WTC11 (cell line): ENCODE measurements around the gene CCDC116.
"Not testable (repeated sequence)": the region's sequence is repeated elsewhere in the genome, so short reads cannot be mapped to it uniquely, and the experiment has no call there.

ENCODE experiments used
- CREB1 ChIP-seq: sonication (generic); formaldehyde crosslinking; IDR thresholded peaks from 2 replicates; pipeline ENCODE4 v1.8.0; 2023; ENCODE audit warnings: mild to moderate bottlenecking, missing genetic modification reagents
- FOXP4 ChIP-seq: sonication (generic); formaldehyde crosslinking; IDR thresholded peaks from 2 replicates; pipeline ENCODE4 v1.8.0; 2022; ENCODE audit warnings: mild to moderate bottlenecking, missing genetic modification reagents
- JUN ChIP-seq: sonication (generic); formaldehyde crosslinking; IDR thresholded peaks from 2 replicates; pipeline ENCODE4 v1.8.0; 2023; ENCODE audit warnings: mild to moderate bottlenecking, missing genetic modification reagents
- NR2C2 ChIP-seq: sonication (generic); formaldehyde crosslinking; IDR thresholded peaks from 2 replicates; pipeline ENCODE4 v1.8.0; 2022; ENCODE audit warnings: mild to moderate bottlenecking, missing genetic modification reagents
- TCF7 ChIP-seq: sonication (generic); formaldehyde crosslinking; IDR thresholded peaks from 2 replicates; pipeline ENCODE4 v1.8.0; 2022; ENCODE audit warnings: mild to moderate bottlenecking, low read depth, missing genetic modification reagents, moderate library complexity
- ZNF138 ChIP-seq: sonication (generic); formaldehyde crosslinking; conservative IDR thresholded peaks from 2 replicates; pipeline ENCODE4 v1.8.1; 2022; ENCODE audit warnings: mild to moderate bottlenecking, moderate library complexity, missing genetic modification reagents
- ZNF423 ChIP-seq: fragments of 250-450 bp; sonication (Bioruptor Pico); IDR thresholded peaks from 2 replicates; pipeline ENCODE4 v2.1.2; 2022; ENCODE audit warnings: mild to moderate bottlenecking, moderate library complexity
- TF ChIP-seq, protein P1 (sequence below): fragments of 200-600 bp; IDR thresholded peaks from 2 replicates; pipeline ENCODE4 v1.8.0; 2022; ENCODE audit warnings: antibody characterized with exemption
- TF ChIP-seq, protein P2 (sequence below): sonication (generic); formaldehyde crosslinking; IDR thresholded peaks from 2 replicates; pipeline ENCODE4 v1.8.1; 2023; ENCODE audit warnings: mild to moderate bottlenecking, missing genetic modification reagents, moderate library complexity
- TF ChIP-seq, protein P3 (sequence below): sonication (generic); formaldehyde crosslinking; IDR thresholded peaks from 2 replicates; pipeline ENCODE4 v1.8.1; 2023; ENCODE audit warnings: mild to moderate bottlenecking, missing genetic modification reagents, borderline replicate concordance
- TF ChIP-seq, protein P4 (sequence below): sonication (generic); formaldehyde crosslinking; conservative IDR thresholded peaks from 2 replicates; pipeline ENCODE4 v1.8.1; 2023; ENCODE audit warnings: mild to moderate bottlenecking, low read depth, missing genetic modification reagents, moderate library complexity

DNA sequence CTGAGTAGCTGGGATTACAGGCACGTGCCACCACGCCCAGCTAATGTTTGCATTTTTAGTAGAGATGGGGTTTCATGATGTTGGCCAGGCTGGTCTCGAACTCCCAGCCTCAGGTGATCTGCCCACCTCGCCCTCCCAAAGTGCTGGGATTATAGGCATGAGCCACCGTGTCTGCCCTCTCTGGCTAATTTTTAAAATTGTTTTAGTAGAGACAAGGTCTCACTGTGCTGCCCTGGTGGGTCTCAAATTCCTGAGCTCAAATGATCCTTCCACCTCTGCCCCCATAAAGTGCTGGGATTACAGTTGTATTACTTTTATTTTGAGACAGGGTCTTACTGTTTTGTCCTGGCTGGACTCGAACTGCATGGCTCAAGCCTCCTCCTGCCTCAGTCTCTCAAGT lies 13.0 kb downstream of the CCDC116 start:
- TF ChIP-seq, protein P1, sequence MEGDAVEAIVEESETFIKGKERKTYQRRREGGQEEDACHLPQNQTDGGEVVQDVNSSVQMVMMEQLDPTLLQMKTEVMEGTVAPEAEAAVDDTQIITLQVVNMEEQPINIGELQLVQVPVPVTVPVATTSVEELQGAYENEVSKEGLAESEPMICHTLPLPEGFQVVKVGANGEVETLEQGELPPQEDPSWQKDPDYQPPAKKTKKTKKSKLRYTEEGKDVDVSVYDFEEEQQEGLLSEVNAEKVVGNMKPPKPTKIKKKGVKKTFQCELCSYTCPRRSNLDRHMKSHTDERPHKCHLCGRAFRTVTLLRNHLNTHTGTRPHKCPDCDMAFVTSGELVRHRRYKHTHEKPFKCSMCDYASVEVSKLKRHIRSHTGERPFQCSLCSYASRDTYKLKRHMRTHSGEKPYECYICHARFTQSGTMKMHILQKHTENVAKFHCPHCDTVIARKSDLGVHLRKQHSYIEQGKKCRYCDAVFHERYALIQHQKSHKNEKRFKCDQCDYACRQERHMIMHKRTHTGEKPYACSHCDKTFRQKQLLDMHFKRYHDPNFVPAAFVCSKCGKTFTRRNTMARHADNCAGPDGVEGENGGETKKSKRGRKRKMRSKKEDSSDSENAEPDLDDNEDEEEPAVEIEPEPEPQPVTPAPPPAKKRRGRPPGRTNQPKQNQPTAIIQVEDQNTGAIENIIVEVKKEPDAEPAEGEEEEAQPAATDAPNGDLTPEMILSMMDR: not testable (repeated sequence)
- TF ChIP-seq CREB1 (CRISPR knock-in tag); ZNF138 (CRISPR knock-in tag); NR2C2 (CRISPR knock-in tag); TCF7; FOXP4 (CRISPR knock-in tag); JUN (CRISPR knock-in tag); ZNF423 (CRISPR knock-in tag): not testable (repeated sequence)
- TF ChIP-seq, protein P2, sequence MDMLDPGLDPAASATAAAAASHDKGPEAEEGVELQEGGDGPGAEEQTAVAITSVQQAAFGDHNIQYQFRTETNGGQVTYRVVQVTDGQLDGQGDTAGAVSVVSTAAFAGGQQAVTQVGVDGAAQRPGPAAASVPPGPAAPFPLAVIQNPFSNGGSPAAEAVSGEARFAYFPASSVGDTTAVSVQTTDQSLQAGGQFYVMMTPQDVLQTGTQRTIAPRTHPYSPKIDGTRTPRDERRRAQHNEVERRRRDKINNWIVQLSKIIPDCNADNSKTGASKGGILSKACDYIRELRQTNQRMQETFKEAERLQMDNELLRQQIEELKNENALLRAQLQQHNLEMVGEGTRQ (CRISPR knock-in tag): not testable (repeated sequence)
- TF ChIP-seq, protein P3, sequence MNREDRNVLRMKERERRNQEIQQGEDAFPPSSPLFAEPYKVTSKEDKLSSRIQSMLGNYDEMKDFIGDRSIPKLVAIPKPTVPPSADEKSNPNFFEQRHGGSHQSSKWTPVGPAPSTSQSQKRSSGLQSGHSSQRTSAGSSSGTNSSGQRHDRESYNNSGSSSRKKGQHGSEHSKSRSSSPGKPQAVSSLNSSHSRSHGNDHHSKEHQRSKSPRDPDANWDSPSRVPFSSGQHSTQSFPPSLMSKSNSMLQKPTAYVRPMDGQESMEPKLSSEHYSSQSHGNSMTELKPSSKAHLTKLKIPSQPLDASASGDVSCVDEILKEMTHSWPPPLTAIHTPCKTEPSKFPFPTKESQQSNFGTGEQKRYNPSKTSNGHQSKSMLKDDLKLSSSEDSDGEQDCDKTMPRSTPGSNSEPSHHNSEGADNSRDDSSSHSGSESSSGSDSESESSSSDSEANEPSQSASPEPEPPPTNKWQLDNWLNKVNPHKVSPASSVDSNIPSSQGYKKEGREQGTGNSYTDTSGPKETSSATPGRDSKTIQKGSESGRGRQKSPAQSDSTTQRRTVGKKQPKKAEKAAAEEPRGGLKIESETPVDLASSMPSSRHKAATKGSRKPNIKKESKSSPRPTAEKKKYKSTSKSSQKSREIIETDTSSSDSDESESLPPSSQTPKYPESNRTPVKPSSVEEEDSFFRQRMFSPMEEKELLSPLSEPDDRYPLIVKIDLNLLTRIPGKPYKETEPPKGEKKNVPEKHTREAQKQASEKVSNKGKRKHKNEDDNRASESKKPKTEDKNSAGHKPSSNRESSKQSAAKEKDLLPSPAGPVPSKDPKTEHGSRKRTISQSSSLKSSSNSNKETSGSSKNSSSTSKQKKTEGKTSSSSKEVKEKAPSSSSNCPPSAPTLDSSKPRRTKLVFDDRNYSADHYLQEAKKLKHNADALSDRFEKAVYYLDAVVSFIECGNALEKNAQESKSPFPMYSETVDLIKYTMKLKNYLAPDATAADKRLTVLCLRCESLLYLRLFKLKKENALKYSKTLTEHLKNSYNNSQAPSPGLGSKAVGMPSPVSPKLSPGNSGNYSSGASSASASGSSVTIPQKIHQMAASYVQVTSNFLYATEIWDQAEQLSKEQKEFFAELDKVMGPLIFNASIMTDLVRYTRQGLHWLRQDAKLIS (CRISPR knock-in tag): not testable (repeated sequence)
- TF ChIP-seq, protein P4, sequence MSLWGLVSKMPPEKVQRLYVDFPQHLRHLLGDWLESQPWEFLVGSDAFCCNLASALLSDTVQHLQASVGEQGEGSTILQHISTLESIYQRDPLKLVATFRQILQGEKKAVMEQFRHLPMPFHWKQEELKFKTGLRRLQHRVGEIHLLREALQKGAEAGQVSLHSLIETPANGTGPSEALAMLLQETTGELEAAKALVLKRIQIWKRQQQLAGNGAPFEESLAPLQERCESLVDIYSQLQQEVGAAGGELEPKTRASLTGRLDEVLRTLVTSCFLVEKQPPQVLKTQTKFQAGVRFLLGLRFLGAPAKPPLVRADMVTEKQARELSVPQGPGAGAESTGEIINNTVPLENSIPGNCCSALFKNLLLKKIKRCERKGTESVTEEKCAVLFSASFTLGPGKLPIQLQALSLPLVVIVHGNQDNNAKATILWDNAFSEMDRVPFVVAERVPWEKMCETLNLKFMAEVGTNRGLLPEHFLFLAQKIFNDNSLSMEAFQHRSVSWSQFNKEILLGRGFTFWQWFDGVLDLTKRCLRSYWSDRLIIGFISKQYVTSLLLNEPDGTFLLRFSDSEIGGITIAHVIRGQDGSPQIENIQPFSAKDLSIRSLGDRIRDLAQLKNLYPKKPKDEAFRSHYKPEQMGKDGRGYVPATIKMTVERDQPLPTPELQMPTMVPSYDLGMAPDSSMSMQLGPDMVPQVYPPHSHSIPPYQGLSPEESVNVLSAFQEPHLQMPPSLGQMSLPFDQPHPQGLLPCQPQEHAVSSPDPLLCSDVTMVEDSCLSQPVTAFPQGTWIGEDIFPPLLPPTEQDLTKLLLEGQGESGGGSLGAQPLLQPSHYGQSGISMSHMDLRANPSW (CRISPR knock-in tag): not testable (repeated sequence)
